SK-N-MC (cell line): ENCODE data around the gene SERGEF.

Source experiments
- EZH2 ChIP-seq: fragments of 200-600 bp; sonication (generic); IDR thresholded peaks from one replicate; pipeline ENCODE4 v1.6.1; 2017; ENCODE audit warnings: antibody characterized with exemption
- POLR2AphosphoS5 ChIP-seq: IDR thresholded peaks from 2 replicates; pipeline ENCODE4 v1.6.1; 2012; ENCODE audit warnings: mild to moderate bottlenecking, low read depth, low read length, borderline replicate concordance

DNA sequence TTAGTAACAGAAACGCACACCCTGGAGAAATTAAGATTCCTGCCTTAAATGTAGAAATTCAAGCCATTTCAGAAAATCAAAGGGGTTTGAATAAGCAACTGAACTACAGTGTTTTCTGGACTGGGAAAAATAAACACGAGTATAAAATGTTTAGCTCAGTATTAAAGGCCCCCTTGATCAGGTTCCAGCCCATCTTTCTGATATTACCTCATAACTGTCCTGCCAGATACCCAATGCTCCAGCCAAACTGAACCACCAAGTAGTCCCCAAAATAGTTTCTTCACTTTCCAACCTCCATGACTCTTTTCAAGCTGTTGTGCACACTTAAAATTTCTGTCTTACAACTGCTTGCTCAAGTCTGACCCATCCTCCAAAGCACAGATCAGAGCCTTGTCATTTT is 54.4 kb downstream of the SERGEF start:
- TF ChIP-seq EZH2 (no peak), POLR2AphosphoS5 (no peak)
